GM18511 (cell line): ENCODE results near the gene DOCK1.

Experiments
- ATAC-seq: cut with Tn5 transposase; IDR thresholded peaks from one replicate; pipeline ENCODE4 v1.9.1; 2021; ENCODE audit warnings: mild to moderate bottlenecking, moderate library complexity; ENCODE audit not compliant: unreplicated experiment

Gene DOCK1

GRCh38 chr10:127003032-127003685 is 97.9 kb downstream of the DOCK1 start:
- no peak for ATAC-seq

- no peak for ATAC-seq
These were observed 101.2 kb downstream of the DOCK1 start for GRCh38 chr10:127006453-127006852.

- ATAC-seq, result no peak
These were observed 104.1 kb downstream of the DOCK1 start for GRCh38 chr10:127009366-127009765.

GRCh38 chr10:127011174-127011573 is 105.9 kb downstream of the DOCK1 start:
- no peak for ATAC-seq

GRCh38 chr10:127012071-127012768 is 107.0 kb downstream of the DOCK1 start:
- ATAC-seq, result no peak

GRCh38 chr10:127012769-127013152 is 107.5 kb downstream of the DOCK1 start:
- no peak for ATAC-seq

- no peak for ATAC-seq
These were observed 108.0 kb downstream of the DOCK1 start for GRCh38 chr10:127013211-127013656.

GRCh38 chr10:127013691-127014473 is 108.7 kb downstream of the DOCK1 start:
- no peak for ATAC-seq

- ATAC-seq, result no peak
These were observed 109.4 kb downstream of the DOCK1 start for GRCh38 chr10:127014671-127015070.

- ATAC-seq, result no peak
These were observed 110.1 kb downstream of the DOCK1 start for GRCh38 chr10:127015373-127015772.

GRCh38 chr10:127016331-127016730 is 111.1 kb downstream of the DOCK1 start:
- ATAC-seq, result no peak

- ATAC-seq, result no peak
These were observed 112.5 kb downstream of the DOCK1 start for GRCh38 chr10:127017541-127018297.

GRCh38 chr10:127018298-127018650 is 113.0 kb downstream of the DOCK1 start:
- no peak for ATAC-seq

GRCh38 chr10:127018766-127019165 is 113.5 kb downstream of the DOCK1 start:
- ATAC-seq, result no peak

GRCh38 chr10:127020260-127020659 is 115.0 kb downstream of the DOCK1 start:
- ATAC-seq, result no peak

GRCh38 chr10:127021801-127022200 is 116.6 kb downstream of the DOCK1 start:
- ATAC-seq, result no peak

GRCh38 chr10:127024685-127025435 is 119.6 kb downstream of the DOCK1 start:
- no peak for ATAC-seq

- no peak for ATAC-seq
These were observed 122.6 kb downstream of the DOCK1 start for GRCh38 chr10:127027786-127028185.

GRCh38 chr10:127028556-127028955 is 123.3 kb downstream of the DOCK1 start:
- no peak for ATAC-seq

- ATAC-seq, result no peak
These were observed 123.8 kb downstream of the DOCK1 start for GRCh38 chr10:127029061-127029460.
